CD4-positive, alpha-beta T cell treated with Interferon gamma for 1 hour (primary cell): ENCODE data around the gene DPP3.

Source experiments
- DNase-seq: peaks from one replicate; pipeline ENCODE4 v3.0.0-alpha.2; 2020

The DPP3 gene

GRCh38 chr11:66484806-66485380, 4.7 kb downstream of the DPP3 start:
- DNase-seq: no peak

GRCh38 chr11:66488957-66489356, 8.7 kb downstream of the DPP3 start:
- DNase-seq: no peak

DNA sequence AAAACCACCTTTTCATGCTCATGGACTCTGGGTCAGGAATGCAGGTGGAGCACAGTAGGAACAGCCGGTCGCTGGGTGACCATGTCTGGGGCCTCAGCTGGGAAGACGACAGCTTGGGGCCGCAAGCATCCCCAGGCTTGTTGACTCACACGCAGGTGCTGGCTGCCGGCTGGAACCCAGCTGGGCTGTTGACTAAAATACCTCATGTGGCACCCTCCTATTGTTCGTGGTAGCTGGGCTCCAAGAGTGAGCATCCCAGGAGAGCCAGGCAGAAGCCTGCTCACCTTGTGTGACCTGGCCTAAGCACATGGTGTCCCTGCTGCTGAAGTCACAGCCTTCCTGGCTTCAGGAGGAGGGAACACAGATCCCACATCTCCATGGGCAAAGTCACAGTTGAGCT, 9.4 kb downstream of the DPP3 start:
- no peak for DNase-seq

DNA sequence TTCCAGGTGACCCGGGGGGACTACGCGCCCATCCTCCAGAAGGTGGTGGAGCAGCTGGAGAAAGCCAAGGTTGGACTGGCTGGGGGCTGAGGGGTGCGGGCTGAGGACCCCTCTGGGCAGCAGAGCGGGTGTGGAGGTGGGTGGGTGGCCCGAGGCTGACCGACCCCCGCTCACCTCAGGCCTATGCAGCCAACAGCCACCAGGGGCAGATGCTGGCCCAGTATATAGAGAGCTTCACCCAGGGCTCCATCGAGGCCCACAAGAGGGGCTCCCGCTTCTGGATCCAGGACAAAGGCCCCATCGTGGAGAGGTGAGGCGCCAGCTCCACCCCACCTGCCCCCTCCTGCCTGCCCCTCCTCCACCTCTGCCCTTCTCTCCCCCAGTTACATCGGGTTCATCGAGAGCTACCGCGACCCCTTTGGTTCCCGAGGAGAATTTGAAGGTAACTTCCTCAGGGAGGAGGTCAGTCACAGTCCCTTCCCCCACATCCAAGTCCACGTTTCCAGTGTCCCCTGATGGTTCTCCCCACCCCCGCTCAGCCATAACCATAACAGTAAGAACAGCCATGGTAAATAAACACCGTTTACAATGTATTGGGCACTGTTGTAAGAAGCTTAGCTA, 11.2 kb downstream of the DPP3 start:
- DNase-seq: no peak

GRCh38 chr11:66492161-66492865, 12.1 kb downstream of the DPP3 start:
- no peak for DNase-seq

DNA sequence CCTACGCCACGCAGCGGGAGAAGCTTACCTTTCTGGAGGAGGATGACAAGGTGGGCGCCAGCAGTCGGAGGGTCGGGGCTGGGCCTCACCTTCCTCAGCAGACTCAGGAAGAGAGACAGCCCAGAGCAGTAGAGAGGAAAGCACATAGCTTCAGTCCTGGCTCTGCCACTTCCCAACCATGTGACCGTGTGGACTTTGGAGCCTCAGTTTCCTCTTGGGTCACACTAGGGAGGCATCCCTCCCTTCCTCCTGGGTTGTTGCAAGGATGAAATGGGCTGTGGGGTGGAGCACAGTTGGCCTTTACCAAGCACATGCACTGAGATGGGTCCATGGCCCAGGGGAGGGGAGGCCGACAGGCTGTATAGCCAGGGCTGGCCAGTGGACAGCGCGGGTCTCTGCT, 12.9 kb downstream of the DPP3 start:
- no peak for DNase-seq

- no peak for DNase-seq
Measured at GRCh38 chr11:66494458-66494857, 14.2 kb downstream of the DPP3 start.

GRCh38 chr11:66494935-66495334, 14.7 kb downstream of the DPP3 start:
- DNase-seq: no peak

DNA sequence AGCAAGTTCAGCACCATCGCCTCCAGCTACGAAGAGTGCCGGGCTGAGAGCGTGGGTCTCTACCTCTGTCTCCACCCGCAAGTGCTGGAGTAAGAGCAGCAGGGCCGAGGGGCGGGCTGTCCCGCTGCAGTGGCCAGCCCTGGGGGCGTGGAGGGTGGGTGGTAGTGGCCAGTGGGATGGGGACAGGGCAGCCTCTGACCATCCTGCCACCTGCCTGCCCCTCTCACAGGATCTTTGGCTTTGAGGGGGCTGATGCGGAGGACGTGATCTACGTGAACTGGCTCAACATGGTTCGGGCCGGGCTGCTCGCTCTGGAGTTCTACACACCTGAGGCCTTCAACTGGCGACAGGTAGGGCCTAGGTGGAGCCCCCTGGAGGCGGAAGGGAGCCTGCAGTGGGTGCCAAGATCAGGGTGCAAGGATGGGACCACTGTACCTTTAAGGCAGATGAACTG, 15.2 kb downstream of the DPP3 start:
- DNase-seq: no peak

DNA sequence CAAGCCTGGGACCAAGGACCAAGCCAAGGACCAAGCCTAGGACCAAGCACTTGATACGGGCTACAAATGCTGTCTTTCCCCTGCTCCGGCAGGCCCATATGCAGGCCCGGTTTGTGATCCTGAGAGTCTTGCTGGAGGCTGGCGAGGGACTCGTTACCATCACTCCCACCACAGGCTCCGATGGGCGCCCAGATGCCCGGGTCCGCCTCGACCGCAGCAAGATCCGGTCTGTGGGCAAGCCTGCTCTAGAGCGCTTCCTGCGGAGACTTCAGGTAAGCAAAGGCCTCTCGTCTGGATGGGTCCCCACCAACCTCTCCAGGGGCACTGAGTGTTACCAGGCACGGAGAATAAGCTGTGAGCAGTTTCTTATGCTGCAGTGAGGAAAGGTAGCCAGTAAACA, 17.0 kb downstream of the DPP3 start:
- DNase-seq: no peak

GRCh38 chr11:66498506-66498905, 18.3 kb downstream of the DPP3 start:
- DNase-seq: no peak

GRCh38 chr11:66505276-66505816, 25.1 kb downstream of the DPP3 start:
- no peak for DNase-seq

DNA sequence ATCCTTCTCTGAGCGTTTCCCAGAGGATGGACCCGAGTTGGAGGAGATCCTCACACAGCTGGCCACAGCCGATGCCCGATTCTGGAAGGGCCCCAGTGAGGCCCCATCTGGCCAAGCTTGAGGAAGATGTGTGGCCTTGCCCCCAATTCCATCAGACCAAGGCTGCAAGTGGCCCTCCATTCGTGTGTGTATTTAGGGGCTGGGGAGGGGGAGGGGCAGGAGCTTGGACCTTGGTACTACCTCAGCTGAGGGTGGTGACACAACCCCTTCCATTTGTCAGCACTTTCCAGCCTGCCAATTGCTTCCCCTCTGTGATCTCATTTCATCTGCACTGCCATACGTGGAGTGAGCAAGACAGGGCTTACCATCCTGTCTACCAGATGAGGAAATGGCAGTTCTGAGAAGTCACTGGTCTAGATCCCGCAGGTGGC, 28.9 kb downstream of the DPP3 start:
- peak; percentile 28 for DNase-seq

- DNase-seq: peak; percentile 71
Measured at GRCh38 chr11:66510271-66510989, 30.2 kb downstream of the DPP3 start, which contains the start of gene BBS1. Gene BBS1, plus strand, starts transcription at chr11:66510635. Its CDS starts 25 bp downstream, at chr11:66510660.

DNA sequence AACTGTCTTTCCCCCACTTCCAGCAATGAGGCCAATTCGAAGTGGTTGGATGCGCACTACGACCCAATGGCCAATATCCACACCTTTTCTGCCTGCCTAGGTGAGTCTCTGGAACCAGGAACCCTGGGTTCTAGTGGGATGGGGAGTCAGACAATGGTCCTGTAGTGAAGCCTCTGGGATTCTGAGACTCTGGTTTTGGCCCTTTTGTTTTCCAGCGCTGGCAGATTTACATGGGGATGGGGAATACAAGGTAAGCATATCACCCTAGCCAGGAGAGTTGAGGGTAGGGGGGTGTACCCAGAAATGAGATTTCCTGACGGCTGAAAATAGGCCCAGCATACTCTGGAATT, 30.7 kb downstream of the DPP3 start:
- DNase-seq: no peak

- no peak for DNase-seq
Measured at GRCh38 chr11:66523611-66524010, 43.4 kb downstream of the DPP3 start.

DNA sequence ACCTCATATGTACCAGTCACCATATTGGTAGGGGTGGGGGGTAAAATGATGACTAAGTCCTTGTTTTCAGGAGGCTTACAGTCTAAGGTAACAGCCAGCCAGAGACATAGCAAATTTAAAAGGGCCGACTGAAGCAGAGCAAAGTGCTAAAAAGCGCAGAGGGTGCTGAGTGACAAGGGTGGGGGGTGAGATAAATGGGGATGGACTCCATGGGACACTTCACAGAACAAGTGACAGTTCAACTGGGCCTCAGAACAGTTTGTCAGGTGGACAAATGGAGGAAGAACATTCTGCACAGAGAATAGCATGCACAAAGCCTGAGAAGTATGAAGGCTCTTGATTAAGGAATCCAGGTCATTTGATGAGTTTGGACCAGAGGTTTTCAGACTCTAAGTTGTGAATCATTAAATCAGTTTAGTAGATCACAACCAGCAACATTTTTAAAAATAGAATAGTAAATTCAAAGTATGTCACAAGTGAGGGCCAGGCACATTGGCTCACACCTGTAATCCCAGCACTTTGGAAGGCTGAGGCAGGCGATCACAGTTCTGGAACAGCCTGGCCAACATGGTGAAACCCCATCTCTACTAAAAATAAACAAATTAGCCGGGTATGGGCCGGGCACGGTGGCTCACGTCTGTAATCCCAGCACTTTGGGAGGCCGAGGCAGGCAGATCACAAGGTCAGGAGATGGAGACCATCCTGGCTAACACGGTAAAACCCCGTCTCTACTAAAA, 44.2 kb downstream of the DPP3 start:
- DNase-seq: no peak

GRCh38 chr11:66529069-66529468, 48.8 kb downstream of the DPP3 start:
- no peak for DNase-seq

- no peak for DNase-seq
Measured at GRCh38 chr11:66529655-66530054, 49.4 kb downstream of the DPP3 start.

DNA sequence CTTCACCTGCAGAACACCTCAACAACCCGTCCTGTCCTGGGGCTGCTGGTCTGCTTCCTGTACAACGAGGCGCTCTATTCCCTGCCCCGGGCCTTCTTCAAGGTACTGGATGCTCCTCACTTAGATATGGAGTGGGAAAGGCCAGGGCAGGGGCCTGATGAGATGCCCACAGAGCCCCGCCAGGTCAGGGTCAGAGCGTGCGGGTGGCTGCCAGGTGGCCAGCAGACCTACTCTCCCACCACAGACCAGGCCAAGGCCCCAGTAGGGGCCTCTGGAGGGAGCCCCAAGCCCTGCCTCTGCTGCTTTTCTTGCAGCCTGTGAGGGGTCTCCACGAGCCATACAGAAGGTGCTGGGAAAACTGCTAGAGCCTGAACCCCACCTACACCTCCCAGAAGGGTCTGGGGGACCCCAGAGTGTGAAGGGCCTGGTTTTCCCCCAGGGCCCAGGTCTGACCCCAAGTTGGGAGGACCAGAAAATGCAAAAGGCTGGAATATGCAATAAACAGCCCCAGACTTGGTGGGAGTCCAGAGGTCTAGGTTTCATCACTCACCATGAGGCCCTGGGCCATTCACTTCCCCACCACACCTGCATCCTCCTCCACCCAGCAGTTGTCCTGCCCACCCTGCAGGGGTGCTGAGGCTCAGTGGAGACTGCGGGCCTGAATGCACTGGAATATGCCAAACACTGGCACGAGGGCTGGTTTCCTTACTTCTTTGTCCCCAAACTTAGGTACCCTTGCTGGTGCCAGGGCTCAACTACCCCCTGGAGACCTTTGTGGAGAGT, 50.9 kb downstream of the DPP3 start:
- DNase-seq: no peak

DNA sequence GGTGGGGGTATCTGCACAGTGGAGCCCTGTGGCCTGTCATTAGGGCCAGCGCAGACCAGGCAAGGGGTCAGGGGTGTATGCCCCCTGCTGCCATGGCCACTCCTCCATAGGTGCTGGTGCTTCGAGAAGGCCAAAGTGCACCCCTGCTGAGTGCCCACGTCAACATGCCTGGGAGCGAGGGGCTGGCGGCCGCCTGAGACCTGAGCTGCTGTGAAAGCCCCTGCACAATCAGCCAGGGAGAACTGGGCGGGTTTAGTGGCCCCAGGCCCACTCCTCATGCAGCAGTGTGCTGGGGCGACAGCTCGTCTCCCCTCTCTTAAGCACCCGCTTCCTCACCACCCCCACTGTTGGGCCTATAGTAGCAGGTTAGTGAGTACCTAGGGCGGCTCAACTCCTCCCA, 51.6 kb downstream of the DPP3 start:
- DNase-seq: no peak

DNA sequence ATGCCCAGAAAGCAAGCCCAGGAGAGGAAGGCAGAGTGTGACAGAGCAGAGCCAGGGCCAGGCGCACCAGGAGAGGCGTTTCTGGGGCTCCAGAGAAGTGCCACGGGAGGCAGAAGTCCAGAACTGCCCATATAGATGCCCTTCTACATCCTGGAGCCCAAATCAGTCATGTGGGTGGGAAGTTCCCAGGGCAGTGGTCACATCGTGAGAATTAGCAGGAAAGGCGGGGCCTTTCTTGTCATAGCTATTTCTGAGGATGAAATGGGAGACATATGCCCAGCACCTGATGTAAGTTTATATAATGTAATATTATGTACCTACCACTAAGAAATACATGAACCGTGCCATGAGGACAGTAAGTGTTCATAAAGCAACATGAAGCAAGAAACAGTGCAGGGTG, 52.5 kb downstream of the DPP3 start:
- no peak for DNase-seq
